ENCODE results near the gene QSOX2. TPM values are rescaled to one million over a fixed set of nuclear protein-coding genes. Genes with fewer than 3 reads are reported as not detected.

The QSOX2 gene
- total RNA-seq, 4 donors from 2014 or later: 5.6 to 18.5 (median 6.6) TPM

GRCh38 chr9:136210276-136210675 is 35.3 kb downstream of the QSOX2 start:
- no peak for DNase-seq (ENCODE audit: low spot score)
- no peak for TF ChIP-seq CTCF (IDR thresholded peaks at IDR 0.05)
- no peak for ATAC-seq (ENCODE audit: low FRiP score)

GRCh38 chr9:136209786-136210185 is 35.8 kb downstream of the QSOX2 start:
- no peak for ATAC-seq (ENCODE audit: low FRiP score)
- no peak for TF ChIP-seq CTCF (IDR thresholded peaks at IDR 0.05)
- no peak for DNase-seq (ENCODE audit: low spot score)

GRCh38 chr9:136209232-136209631 is 36.4 kb downstream of the QSOX2 start:
- DNase-seq (ENCODE audit: low spot score) (no peak), ATAC-seq (ENCODE audit: low FRiP score) (no peak)
- no peak for TF ChIP-seq CTCF (IDR thresholded peaks at IDR 0.05)

- no peak for TF ChIP-seq CTCF (IDR thresholded peaks at IDR 0.05)
- DNase-seq (ENCODE audit: low spot score) (no peak), ATAC-seq (ENCODE audit: low FRiP score) (no peak)
Observed at GRCh38 chr9:136208675-136209074, 36.9 kb downstream of the QSOX2 start.

GRCh38 chr9:136207616-136208015 is 38.0 kb downstream of the QSOX2 start:
- ATAC-seq (ENCODE audit: low FRiP score) (no peak), DNase-seq (ENCODE audit: low spot score) (no peak)
- TF ChIP-seq CTCF (IDR thresholded peaks at IDR 0.05): no peak

GRCh38 chr9:136206602-136207275 is 38.9 kb downstream of the QSOX2 start:
- no peak for DNase-seq (ENCODE audit: low spot score)
- no peak for TF ChIP-seq CTCF (IDR thresholded peaks at IDR 0.05)
- ATAC-seq (ENCODE audit: low FRiP score): no peak

- no peak for TF ChIP-seq CTCF (IDR thresholded peaks at IDR 0.05)
- no peak for ATAC-seq (ENCODE audit: low FRiP score)
- no peak for DNase-seq (ENCODE audit: low spot score)
Observed at GRCh38 chr9:136205707-136205992, 40.0 kb downstream of the QSOX2 start.
